CD14-positive monocyte (primary cell): Measurements from ENCODE around the gene ZPR1. TPM values are rescaled to one million over a fixed set of nuclear protein-coding genes. Genes with fewer than 3 reads are reported as not detected.

Experiments used
- DNase-seq, 3 donors: peaks; one replicate each; pipeline ENCODE4 v3.0.0-alpha.2; 2011 to 2022
- H2AFZ ChIP-seq: 2 replicates; pipeline ENCODE4 v1.6.0; 2012; ENCODE audit warnings: mild to moderate bottlenecking, low read depth, low read length, inconsistent platforms; ENCODE audit not compliant: insufficient read depth, poor library complexity, severe bottlenecking
- H3K27ac ChIP-seq, 2 donors: 1 replicate in 1 of 2; 2 replicates in 1 of 2; pipeline ENCODE4 v1.5.1; 2012 to 2013; ENCODE audit warnings: low read length in 2 of 2, control low read depth in 1 of 2, inconsistent platforms in 1 of 2, low read depth in 1 of 2, mild to moderate bottlenecking in 1 of 2
- H3K27me3 ChIP-seq, 2 donors: one replicate each; pipeline versions ENCODE4 v1.6.0 to v1.6.1; 2011 to 2013; ENCODE audit warnings: low read length in 2 of 2; ENCODE audit not compliant: control insufficient read depth in 2 of 2, insufficient read depth in 2 of 2
- H3K36me3 ChIP-seq, 2 donors: replicated peaks in 1 of 2; 1 replicate in 1 of 2; 2 replicates in 1 of 2; pipeline versions ENCODE4 v1.5.1 to v1.6.1; 2012 to 2013; ENCODE audit warnings: low read length in 2 of 2, control low read depth in 1 of 2, inconsistent platforms in 1 of 2, mild to moderate bottlenecking in 1 of 2; ENCODE audit not compliant: insufficient read depth in 2 of 2, control insufficient read depth in 1 of 2
- H3K4me1 ChIP-seq, 2 donors: 1 replicate in 1 of 2; 2 replicates in 1 of 2; pipeline versions ENCODE4 v1.5.1 to v1.6.1; 2012 to 2013; ENCODE audit warnings: low read length in 2 of 2, control low read depth in 1 of 2, inconsistent platforms in 1 of 2, mild to moderate bottlenecking in 1 of 2, moderate library complexity in 1 of 2; ENCODE audit not compliant: insufficient read depth in 2 of 2, control insufficient read depth in 1 of 2
- H3K4me2 ChIP-seq: replicated peaks from 2 replicates; pipeline ENCODE3; 2012; ENCODE audit warnings: low read length, moderate library complexity, mild to moderate bottlenecking; ENCODE audit not compliant: poor library complexity, severe bottlenecking; ENCODE audit errors: extremely low read depth
- H3K4me3 ChIP-seq, 3 experiments: fragments of 200-600 bp in 1 of 3; sonication (generic) in 1 of 3; replicated peaks in 1 of 3; 1 replicate in 2 of 3; 2 replicates in 1 of 3; pipeline ENCODE4 v1.5.1; 2011 to 2013; ENCODE audit warnings: low read length in 3 of 3, mild to moderate bottlenecking in 3 of 3, control low read depth in 2 of 3, low read depth in 2 of 3, inconsistent platforms in 1 of 3, moderate library complexity in 1 of 3
- H3K79me2 ChIP-seq: 2 replicates; pipeline ENCODE4 v1.6.0; 2012; ENCODE audit warnings: mild to moderate bottlenecking, control low read depth, inconsistent platforms, low read length, moderate library complexity; ENCODE audit not compliant: insufficient read depth
- H3K9ac ChIP-seq: 2 replicates; pipeline ENCODE4 v1.6.0; 2017; ENCODE audit warnings: low read length, mild to moderate bottlenecking; ENCODE audit not compliant: insufficient read depth, poor library complexity, severe bottlenecking
- H3K9me3 ChIP-seq, 2 donors: replicated peaks in 1 of 2; 1 replicate in 1 of 2; 2 replicates in 1 of 2; pipeline versions ENCODE4 v1.5.1 to v1.6.1; 2012 to 2013; ENCODE audit warnings: low read length in 2 of 2, control low read depth in 1 of 2; ENCODE audit not compliant: control insufficient read depth in 1 of 2, insufficient read depth in 1 of 2
- H4K20me1 ChIP-seq: 2 replicates; pipeline ENCODE4 v1.6.0; 2012; ENCODE audit warnings: mild to moderate bottlenecking, low read length, control low read depth, moderate library complexity; ENCODE audit not compliant: insufficient read depth
- H3K27ac Mint-ChIP-seq, 7 donors: one replicate each; pipeline ENCODE4 v1.8.0; 2020; ENCODE audit warnings: mild to moderate bottlenecking in 7 of 7, mixed read lengths in 7 of 7, moderate library complexity in 6 of 7, inconsistent platforms in 2 of 7
- H3K27me3 Mint-ChIP-seq, 3 donors: one replicate each; pipeline ENCODE4 v1.8.0; 2021 to 2022; ENCODE audit warnings: low read depth in 3 of 3, mild to moderate bottlenecking in 3 of 3, mixed read lengths in 3 of 3, moderate library complexity in 3 of 3, inconsistent platforms in 1 of 3
- H3K36me3 Mint-ChIP-seq, 2 donors: one replicate each; pipeline ENCODE4 v1.8.0; 2020; ENCODE audit warnings: mixed read lengths in 2 of 2, inconsistent platforms in 1 of 2, mild to moderate bottlenecking in 1 of 2
- H3K4me1 Mint-ChIP-seq: one replicate; pipeline ENCODE4 v1.8.0; 2020; ENCODE audit warnings: mild to moderate bottlenecking, mixed read lengths
- H3K4me3 Mint-ChIP-seq, 2 donors: one replicate each; pipeline ENCODE4 v1.8.0; 2020; ENCODE audit warnings: mild to moderate bottlenecking in 2 of 2, mixed read lengths in 2 of 2, moderate library complexity in 1 of 2
- H3K9me3 Mint-ChIP-seq, 7 donors: one replicate each; pipeline ENCODE4 v1.8.0; 2020 to 2022; ENCODE audit warnings: mixed read lengths in 7 of 7, mild to moderate bottlenecking in 6 of 7, moderate library complexity in 6 of 7, inconsistent platforms in 2 of 7
- WGBS: methylation state at CpG from one replicate; pipeline ENCODE4 v1.1.5; 2013; ENCODE audit warnings: missing lambda C conversion rate; ENCODE audit not compliant: insufficient coverage; 5-methylcytosine and 5-hydroxymethylcytosine counted together
- intact Hi-C, 2 donors: fragments of 100-400 bp; cut with micrococcal nuclease; formaldehyde crosslinking; loops; one replicate each; pipeline versions ENCODE4 v1.15.0 to v1.15.1; 2023
- polyA plus RNA-seq, 3 donors: library from polyadenylated mRNA; depleted of rRNA in 1 of 3; unstranded in 2 of 3; stranded (reverse) in 1 of 3; fragments of 300-500 nt in 2 of 3; fragments of >200 nt in 1 of 3; fragmentation: Illumina TruSeq in 2 of 3; gene quantifications; 1 replicate in 2 of 3; 2 replicates in 1 of 3; pipeline ENCODE4 v1.2.3, GENCODE V29; 2012 to 2021
- TF ChIP-seq, protein P1 (sequence below): fragments of 200-600 bp; IDR thresholded peaks from one replicate; pipeline ENCODE4 v1.8.0; 2022; ENCODE audit warnings: antibody characterized with exemption, mild to moderate bottlenecking

Gene ZPR1
- polyA plus RNA-seq, 3 donors: 24.4 to 35.5 (median 35.2) TPM

DNA sequence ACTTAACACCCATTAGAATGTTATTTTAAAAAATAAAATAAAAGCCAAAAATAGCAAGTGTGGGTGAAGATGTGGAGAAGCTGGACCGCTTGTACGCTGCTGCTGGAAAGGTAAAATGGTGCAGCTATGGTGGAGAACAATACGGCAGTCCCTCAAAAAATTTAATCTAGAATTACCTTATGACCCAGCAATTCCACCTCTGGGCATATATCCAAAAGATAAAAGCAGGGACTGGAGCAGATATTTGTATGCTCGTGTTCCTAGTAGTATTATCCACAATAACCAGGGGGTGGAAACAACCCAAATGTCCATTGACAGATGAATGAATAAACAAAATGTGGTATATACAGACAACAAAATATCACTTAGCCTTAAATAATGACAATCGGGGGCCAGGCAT, 10.0 kb upstream of the ZPR1 start:
- Histone ChIP-seq H3K79me2 (no peaks in the 10 kb centered on the region), H3K4me2 (no peak overlapping the region), H3K4me1 (no peaks in the 10 kb centered on the region), H3K27ac (no peak overlapping the region), H3K9ac (no peak overlapping the region), H3K4me3 (no peak overlapping the region), H3K27me3 (no peaks in the 10 kb centered on the region), H2AFZ (no peak overlapping the region), H3K36me3 (no peaks in the 10 kb centered on the region), H4K20me1 (no peaks in the 10 kb centered on the region), H3K9me3 (no peaks in the 10 kb centered on the region)
- Mint-ChIP-seq H3K4me1 (peaks cover 2% of the 10 kb centered on the region), H3K9me3 (peaks cover 0 to 2% (median 0%) of the 10 kb centered on the region in 7 donors), H3K27me3 (peaks cover 0 to 5% (median 0%) of the 10 kb centered on the region in 3 donors), H3K27ac (no peak overlapping the region), H3K4me3 (no peak overlapping the region), H3K36me3 (no peaks in the 10 kb centered on the region)
- TF ChIP-seq, protein P1, sequence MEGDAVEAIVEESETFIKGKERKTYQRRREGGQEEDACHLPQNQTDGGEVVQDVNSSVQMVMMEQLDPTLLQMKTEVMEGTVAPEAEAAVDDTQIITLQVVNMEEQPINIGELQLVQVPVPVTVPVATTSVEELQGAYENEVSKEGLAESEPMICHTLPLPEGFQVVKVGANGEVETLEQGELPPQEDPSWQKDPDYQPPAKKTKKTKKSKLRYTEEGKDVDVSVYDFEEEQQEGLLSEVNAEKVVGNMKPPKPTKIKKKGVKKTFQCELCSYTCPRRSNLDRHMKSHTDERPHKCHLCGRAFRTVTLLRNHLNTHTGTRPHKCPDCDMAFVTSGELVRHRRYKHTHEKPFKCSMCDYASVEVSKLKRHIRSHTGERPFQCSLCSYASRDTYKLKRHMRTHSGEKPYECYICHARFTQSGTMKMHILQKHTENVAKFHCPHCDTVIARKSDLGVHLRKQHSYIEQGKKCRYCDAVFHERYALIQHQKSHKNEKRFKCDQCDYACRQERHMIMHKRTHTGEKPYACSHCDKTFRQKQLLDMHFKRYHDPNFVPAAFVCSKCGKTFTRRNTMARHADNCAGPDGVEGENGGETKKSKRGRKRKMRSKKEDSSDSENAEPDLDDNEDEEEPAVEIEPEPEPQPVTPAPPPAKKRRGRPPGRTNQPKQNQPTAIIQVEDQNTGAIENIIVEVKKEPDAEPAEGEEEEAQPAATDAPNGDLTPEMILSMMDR: no peak
- WGBS: no CpG with 5 or more reads among the region's 5 CpGs
- DNase-seq: no peak
- intact Hi-C loops: loop anchor here in 1 of 2 donors (5.0 kb wide), 1 partner anchor 309 kb away; no protein-coding TSS in a partner anchor

DNA sequence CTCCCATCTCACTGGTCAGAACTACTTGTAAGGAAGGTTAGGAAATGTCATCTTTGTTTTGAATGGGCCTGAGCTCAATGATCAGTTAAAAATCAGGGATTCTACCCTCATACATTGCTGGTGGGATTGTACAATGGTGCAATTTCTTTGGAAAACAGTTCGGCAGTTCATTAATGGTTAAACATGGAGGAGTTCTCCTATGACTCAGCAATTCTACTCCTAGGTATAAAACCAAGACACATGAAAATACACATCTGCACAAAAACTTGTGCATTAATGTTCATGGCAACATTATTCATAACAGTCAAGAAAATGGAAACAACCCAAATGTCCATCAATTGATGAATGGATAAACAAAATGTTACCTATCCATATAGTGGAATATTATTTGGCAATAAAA, 8.7 kb upstream of the ZPR1 start:
- no peaks in the 10 kb centered on the region for H3K27me3 ChIP-seq
- no peak overlapping the region for H3K9ac ChIP-seq
- H3K27ac ChIP-seq: no peak overlapping the region
- TF ChIP-seq, protein P1: no peak
- H3K4me1 Mint-ChIP-seq: peaks cover 3% of the 10 kb centered on the region
- intact Hi-C loops: loop anchor here in 1 of 2 donors (5.0 kb wide), 1 partner anchor 311 kb away; no protein-coding TSS in a partner anchor
- H3K9me3 Mint-ChIP-seq: peaks cover 0 to 2% (median 0%) of the 10 kb centered on the region in 7 donors
- no peak for DNase-seq
- H3K4me2 ChIP-seq: no peak overlapping the region
- no peaks in the 10 kb centered on the region for H3K36me3 ChIP-seq
- peaks cover 0 to 4% (median 3%) of the 10 kb centered on the region in 3 donors for H3K27me3 Mint-ChIP-seq
- H3K36me3 Mint-ChIP-seq: no peaks in the 10 kb centered on the region
- no peak overlapping the region for H3K27ac Mint-ChIP-seq
- H3K4me3 ChIP-seq: no peak overlapping the region
- H4K20me1 ChIP-seq: no peaks in the 10 kb centered on the region
- peaks cover 1% of the 10 kb centered on the region in 2 donors for H3K4me1 ChIP-seq
- no peak overlapping the region for H2AFZ ChIP-seq
- no peaks in the 10 kb centered on the region for H3K79me2 ChIP-seq
- H3K4me3 Mint-ChIP-seq: no peak overlapping the region
- no peaks in the 10 kb centered on the region for H3K9me3 ChIP-seq
- whole genome bisulfite sequencing: no CpG with 5 or more reads among the region's 1 CpG
